DOHH2 (cell line): Measurements from ENCODE around the gene RNU1-3.
"Not testable (repeated sequence)": the region's sequence is repeated elsewhere in the genome, so short reads cannot be mapped to it uniquely, and the experiment has no call there.

Source experiments
- H3F3A ChIP-seq: fragments of 200-600 bp; sonication (generic), shearing (Covaris generic); 2 replicates; pipeline ENCODE4 v1.6.0; 2016; ENCODE audit warnings: antibody characterized with exemption, mild to moderate bottlenecking; ENCODE audit not compliant: control insufficient read depth, insufficient read depth
- H3K27ac ChIP-seq: fragments of 200-600 bp; sonication (generic); 2 replicates; pipeline ENCODE4 v1.5.1; 2014; ENCODE audit warnings: low read depth, mild to moderate bottlenecking, low read length, moderate library complexity
- H3K27me3 ChIP-seq: fragments of 200-600 bp; sonication (generic); 2 replicates; pipeline ENCODE4 v1.6.1; 2014; ENCODE audit warnings: mild to moderate bottlenecking, low read length, mixed read lengths; ENCODE audit not compliant: control insufficient read depth
- H3K36me3 ChIP-seq: fragments of 200-600 bp; sonication (generic); 2 replicates; pipeline ENCODE4 v1.6.1; 2014; ENCODE audit warnings: mild to moderate bottlenecking, low read length, moderate library complexity, mixed read lengths; ENCODE audit not compliant: control insufficient read depth
- H3K4me1 ChIP-seq: fragments of 200-600 bp; sonication (generic); 2 replicates; pipeline ENCODE4 v1.6.1; 2014; ENCODE audit warnings: mild to moderate bottlenecking, low read length, mixed read lengths; ENCODE audit not compliant: control insufficient read depth
- H3K4me2 ChIP-seq: fragments of 200-600 bp; sonication (generic); 2 replicates; pipeline ENCODE4 v1.6.0; 2014; ENCODE audit warnings: mild to moderate bottlenecking, low read length, moderate library complexity
- H3K4me3 ChIP-seq: fragments of 200-600 bp; sonication (generic); 2 replicates; pipeline ENCODE4 v1.5.1; 2014; ENCODE audit warnings: mild to moderate bottlenecking, low read length, mixed read lengths
- H3K79me2 ChIP-seq: fragments of 200-600 bp; sonication (generic); 2 replicates; pipeline ENCODE4 v1.6.1; 2014; ENCODE audit warnings: mild to moderate bottlenecking, low read length, mixed read lengths; ENCODE audit not compliant: control insufficient read depth
- H3K9me2 ChIP-seq: fragments of 200-600 bp; sonication (generic); replicated peaks from 2 replicates; pipeline ENCODE4 v1.6.1; 2014; ENCODE audit warnings: mild to moderate bottlenecking, low read length, mixed read lengths; ENCODE audit not compliant: control insufficient read depth
- H3K9me3 ChIP-seq: fragments of 200-600 bp; sonication (generic); 2 replicates; pipeline ENCODE4 v1.6.1; 2014; ENCODE audit warnings: antibody characterized with exemption, low read length, mixed read lengths; ENCODE audit not compliant: control insufficient read depth, insufficient read depth
- H4K20me1 ChIP-seq: fragments of 200-600 bp; sonication (generic); 2 replicates; pipeline ENCODE4 v1.6.0; 2014; ENCODE audit warnings: low read depth, mild to moderate bottlenecking, antibody characterized with exemption, low read length, moderate library complexity; ENCODE audit not compliant: control insufficient read depth, insufficient read depth
- EZH2phosphoT487 ChIP-seq: fragments of 200-600 bp; sonication (generic); IDR thresholded peaks from 2 replicates; pipeline ENCODE4 v1.6.1; 2017; ENCODE audit warnings: borderline replicate concordance, mild to moderate bottlenecking, antibody characterized with exemption, low read length, moderate library complexity, mixed read lengths
- TF ChIP-seq, protein P1 (sequence below): fragments of 200-600 bp; sonication (generic); IDR thresholded peaks from one replicate; pipeline ENCODE4 v1.5.1; 2014; ENCODE audit warnings: antibody characterized with exemption, mild to moderate bottlenecking, low read depth, low read length; ENCODE audit not compliant: poor library complexity, severe bottlenecking

RNU1-3 gene

GRCh38 chr1:16684738-16685337, 18.1 kb upstream of the RNU1-3 start:
- TF ChIP-seq, protein P1, sequence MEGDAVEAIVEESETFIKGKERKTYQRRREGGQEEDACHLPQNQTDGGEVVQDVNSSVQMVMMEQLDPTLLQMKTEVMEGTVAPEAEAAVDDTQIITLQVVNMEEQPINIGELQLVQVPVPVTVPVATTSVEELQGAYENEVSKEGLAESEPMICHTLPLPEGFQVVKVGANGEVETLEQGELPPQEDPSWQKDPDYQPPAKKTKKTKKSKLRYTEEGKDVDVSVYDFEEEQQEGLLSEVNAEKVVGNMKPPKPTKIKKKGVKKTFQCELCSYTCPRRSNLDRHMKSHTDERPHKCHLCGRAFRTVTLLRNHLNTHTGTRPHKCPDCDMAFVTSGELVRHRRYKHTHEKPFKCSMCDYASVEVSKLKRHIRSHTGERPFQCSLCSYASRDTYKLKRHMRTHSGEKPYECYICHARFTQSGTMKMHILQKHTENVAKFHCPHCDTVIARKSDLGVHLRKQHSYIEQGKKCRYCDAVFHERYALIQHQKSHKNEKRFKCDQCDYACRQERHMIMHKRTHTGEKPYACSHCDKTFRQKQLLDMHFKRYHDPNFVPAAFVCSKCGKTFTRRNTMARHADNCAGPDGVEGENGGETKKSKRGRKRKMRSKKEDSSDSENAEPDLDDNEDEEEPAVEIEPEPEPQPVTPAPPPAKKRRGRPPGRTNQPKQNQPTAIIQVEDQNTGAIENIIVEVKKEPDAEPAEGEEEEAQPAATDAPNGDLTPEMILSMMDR: peak; percentile 18
- H3K4me3 ChIP-seq: peak overlapping the region; percentile 42; the same call in 1 of the 2 replicates
- H3K9me2 ChIP-seq, H3K27ac ChIP-seq, H3K4me1 ChIP-seq, H3K27me3 ChIP-seq, H3K79me2 ChIP-seq, H4K20me1 ChIP-seq, H3F3A ChIP-seq, H3K9me3 ChIP-seq, H3K36me3 ChIP-seq: not testable (repeated sequence)
- peak overlapping the region; percentile 37 for H3K4me2 ChIP-seq

GRCh38 chr1:16684152-16684551, 17.4 kb upstream of the RNU1-3 start:
- not testable (repeated sequence) for H3K9me2 ChIP-seq, H3K9me3 ChIP-seq, H3K36me3 ChIP-seq, H3K79me2 ChIP-seq, H3K4me1 ChIP-seq, H3K27me3 ChIP-seq, H3K27ac ChIP-seq, H3F3A ChIP-seq, H4K20me1 ChIP-seq
- peak overlapping the region; percentile 32; the same call in 1 of the 2 replicates for H3K4me3 ChIP-seq
- peak overlapping the region; percentile 37 for H3K4me2 ChIP-seq

GRCh38 chr1:16682803-16683202, 16.1 kb upstream of the RNU1-3 start:
- not testable (repeated sequence) for H3F3A ChIP-seq, H3K36me3 ChIP-seq, H3K4me2 ChIP-seq, H3K79me2 ChIP-seq, H3K9me3 ChIP-seq, H3K27ac ChIP-seq, H4K20me1 ChIP-seq, H3K4me1 ChIP-seq, H3K27me3 ChIP-seq, H3K4me3 ChIP-seq, H3K9me2 ChIP-seq

GRCh38 chr1:16680366-16680765, 13.6 kb upstream of the RNU1-3 start:
- not testable (repeated sequence) for H3K4me3 ChIP-seq, H3K9me2 ChIP-seq

GRCh38 chr1:16677552-16678431, 11.0 kb upstream of the RNU1-3 start:
- Histone ChIP-seq H3K4me1 (peaks cover 34% of the 10 kb centered on the region), H4K20me1 (no peaks in the 10 kb centered on the region), H3K9me2 (no peaks in the 10 kb centered on the region), H3K9me3 (no peaks in the 10 kb centered on the region), H3K4me3 (0 out of 2 replicates have a peak overlapping the region, but pooled peaks have one; percentile 41), H3F3A (no peaks in the 10 kb centered on the region), H3K4me2 (peak overlapping the region; percentile 50), H3K27ac (no peak overlapping the region), H3K79me2 (no peaks in the 10 kb centered on the region), H3K27me3 (no peaks in the 10 kb centered on the region), H3K36me3 (no peaks in the 10 kb centered on the region)
- TF ChIP-seq, protein P1: no peak
- no peak for TF ChIP-seq EZH2phosphoT487

More at GRCh38 chr1:16680366-16680765, 13.6 kb upstream of the RNU1-3 start:
- H3K79me2 ChIP-seq, H3K9me3 ChIP-seq, H3K27me3 ChIP-seq, H3F3A ChIP-seq, H3K36me3 ChIP-seq, H4K20me1 ChIP-seq, H3K27ac ChIP-seq, H3K4me2 ChIP-seq: not testable (repeated sequence)
- peaks cover 25% of the 10 kb centered on the region for H3K4me1 ChIP-seq

DNA sequence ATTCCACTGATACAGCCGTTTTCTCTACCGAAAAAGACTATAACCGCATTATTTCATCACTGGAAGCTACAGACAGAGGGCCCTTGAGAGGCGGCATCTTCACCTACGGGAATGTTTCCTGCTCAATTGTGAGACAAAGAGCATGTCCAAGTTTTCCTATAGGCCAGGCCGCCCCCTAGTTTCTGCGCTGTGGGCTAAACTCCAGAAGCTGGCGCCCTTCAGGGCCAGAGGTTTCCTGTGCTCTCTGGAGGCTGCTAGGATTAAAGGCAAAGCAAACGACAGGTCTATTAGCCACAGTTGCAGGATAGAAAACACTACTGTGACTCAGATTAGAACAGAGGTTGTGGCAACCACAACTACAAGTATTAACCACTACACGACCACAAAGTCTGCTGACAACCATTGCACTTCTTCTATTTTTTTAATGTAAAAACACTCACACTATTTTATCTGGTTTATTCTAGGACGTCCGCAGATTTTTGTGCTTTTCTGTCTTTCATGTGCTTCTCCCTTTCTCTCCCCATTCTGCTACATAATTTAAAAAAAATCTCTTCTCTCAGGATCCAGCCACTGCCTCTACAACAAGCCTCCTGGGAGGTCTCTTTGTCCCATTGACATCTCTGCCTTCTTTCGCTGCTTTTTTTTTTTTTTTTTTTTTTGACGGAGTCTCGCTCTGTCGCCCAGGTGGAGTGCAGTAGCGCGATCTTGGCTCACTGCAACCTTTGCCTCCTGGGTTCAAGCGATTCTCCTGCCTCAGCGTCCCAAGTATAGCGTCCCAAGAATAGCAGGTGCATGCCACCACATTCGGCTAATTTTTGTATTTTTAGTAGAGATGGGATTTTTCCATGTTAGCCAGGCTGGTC, 10.1 kb upstream of the RNU1-3 start:
- H3K27ac ChIP-seq: peak overlapping the region; percentile 25; the same call in 1 of the 2 replicates
- not testable (repeated sequence) for H4K20me1 ChIP-seq, H3K79me2 ChIP-seq, H3K36me3 ChIP-seq, H3K9me2 ChIP-seq, H3K27me3 ChIP-seq, H3F3A ChIP-seq, H3K9me3 ChIP-seq
- H3K4me1 ChIP-seq: peaks cover 34% of the 10 kb centered on the region
- H3K4me3 ChIP-seq: peak overlapping the region; percentile 41
- H3K4me2 ChIP-seq: peak overlapping the region; percentile 50
